Measurements from ENCODE around the gene ZNF888.
"Not testable (repeated sequence)": the region's sequence is repeated elsewhere in the genome, so short reads cannot be mapped to it uniquely, and the experiment has no call there.

The ZNF888 gene

GRCh38 chr19:52945652-52946321 lies 22.6 kb upstream of the ZNF888 start:
- TF ChIP-seq GLIS3 (CRISPR knock-in tag; IDR thresholded peaks at IDR 0.05): no peak
- no peak for ATAC-seq

DNA sequence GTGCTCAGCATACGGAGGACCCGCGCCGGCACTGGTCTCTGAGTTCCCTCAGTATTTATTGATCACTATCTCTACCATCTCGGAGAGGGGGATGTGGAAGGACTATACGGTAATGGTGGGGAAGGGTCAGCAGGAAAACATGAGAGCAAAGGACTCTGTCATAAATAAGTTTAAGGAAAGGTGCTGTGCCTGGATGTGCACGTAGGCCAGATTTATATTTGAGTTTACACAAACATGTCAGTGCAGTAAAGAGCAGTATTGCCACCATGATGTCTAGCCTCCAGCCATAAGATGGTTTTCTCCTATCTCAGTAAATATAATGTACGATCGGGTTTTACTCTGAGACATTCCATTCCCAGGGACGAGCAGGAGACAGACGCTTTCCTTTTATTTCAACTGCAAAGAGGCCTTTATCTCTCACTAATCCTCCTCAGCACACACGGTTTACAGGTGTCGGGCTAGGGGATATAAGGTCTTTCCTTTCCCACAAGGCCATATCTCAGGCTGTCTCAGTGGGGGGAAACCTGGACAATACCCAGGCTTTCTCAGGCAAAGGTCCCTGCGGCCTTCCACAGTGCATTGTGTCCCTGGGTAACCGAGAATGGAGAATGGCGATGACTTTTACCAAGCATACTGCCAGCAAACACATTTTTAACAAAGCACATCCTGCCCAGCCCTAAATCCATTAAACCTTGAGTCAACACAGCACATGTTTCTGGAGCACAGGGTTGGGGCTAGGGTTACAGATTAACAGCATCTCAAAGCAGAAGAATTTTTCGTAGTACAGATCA lies 21.7 kb upstream of the ZNF888 start:
- not testable (repeated sequence) for ATAC-seq

- TF ChIP-seq POU6F1 (CRISPR knock-in tag; IDR thresholded peaks at IDR 0.05; ENCODE audit: borderline replicate concordance, low read depth) (no peak), PPARA (CRISPR knock-in tag; IDR thresholded peaks at IDR 0.05; ENCODE audit: borderline replicate concordance) (no peak), RARB (CRISPR knock-in tag; IDR thresholded peaks at IDR 0.05) (no peak)
- TF ChIP-seq, protein P1, sequence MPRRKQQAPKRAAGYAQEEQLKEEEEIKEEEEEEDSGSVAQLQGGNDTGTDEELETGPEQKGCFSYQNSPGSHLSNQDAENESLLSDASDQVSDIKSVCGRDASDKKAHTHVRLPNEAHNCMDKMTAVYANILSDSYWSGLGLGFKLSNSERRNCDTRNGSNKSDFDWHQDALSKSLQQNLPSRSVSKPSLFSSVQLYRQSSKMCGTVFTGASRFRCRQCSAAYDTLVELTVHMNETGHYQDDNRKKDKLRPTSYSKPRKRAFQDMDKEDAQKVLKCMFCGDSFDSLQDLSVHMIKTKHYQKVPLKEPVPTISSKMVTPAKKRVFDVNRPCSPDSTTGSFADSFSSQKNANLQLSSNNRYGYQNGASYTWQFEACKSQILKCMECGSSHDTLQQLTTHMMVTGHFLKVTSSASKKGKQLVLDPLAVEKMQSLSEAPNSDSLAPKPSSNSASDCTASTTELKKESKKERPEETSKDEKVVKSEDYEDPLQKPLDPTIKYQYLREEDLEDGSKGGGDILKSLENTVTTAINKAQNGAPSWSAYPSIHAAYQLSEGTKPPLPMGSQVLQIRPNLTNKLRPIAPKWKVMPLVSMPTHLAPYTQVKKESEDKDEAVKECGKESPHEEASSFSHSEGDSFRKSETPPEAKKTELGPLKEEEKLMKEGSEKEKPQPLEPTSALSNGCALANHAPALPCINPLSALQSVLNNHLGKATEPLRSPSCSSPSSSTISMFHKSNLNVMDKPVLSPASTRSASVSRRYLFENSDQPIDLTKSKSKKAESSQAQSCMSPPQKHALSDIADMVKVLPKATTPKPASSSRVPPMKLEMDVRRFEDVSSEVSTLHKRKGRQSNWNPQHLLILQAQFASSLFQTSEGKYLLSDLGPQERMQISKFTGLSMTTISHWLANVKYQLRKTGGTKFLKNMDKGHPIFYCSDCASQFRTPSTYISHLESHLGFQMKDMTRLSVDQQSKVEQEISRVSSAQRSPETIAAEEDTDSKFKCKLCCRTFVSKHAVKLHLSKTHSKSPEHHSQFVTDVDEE (CRISPR knock-in tag; IDR thresholded peaks at IDR 0.05): no peak
- ATAC-seq: no peak
Observed at GRCh38 chr19:52943884-52944643, 20.8 kb upstream of the ZNF888 start.

DNA sequence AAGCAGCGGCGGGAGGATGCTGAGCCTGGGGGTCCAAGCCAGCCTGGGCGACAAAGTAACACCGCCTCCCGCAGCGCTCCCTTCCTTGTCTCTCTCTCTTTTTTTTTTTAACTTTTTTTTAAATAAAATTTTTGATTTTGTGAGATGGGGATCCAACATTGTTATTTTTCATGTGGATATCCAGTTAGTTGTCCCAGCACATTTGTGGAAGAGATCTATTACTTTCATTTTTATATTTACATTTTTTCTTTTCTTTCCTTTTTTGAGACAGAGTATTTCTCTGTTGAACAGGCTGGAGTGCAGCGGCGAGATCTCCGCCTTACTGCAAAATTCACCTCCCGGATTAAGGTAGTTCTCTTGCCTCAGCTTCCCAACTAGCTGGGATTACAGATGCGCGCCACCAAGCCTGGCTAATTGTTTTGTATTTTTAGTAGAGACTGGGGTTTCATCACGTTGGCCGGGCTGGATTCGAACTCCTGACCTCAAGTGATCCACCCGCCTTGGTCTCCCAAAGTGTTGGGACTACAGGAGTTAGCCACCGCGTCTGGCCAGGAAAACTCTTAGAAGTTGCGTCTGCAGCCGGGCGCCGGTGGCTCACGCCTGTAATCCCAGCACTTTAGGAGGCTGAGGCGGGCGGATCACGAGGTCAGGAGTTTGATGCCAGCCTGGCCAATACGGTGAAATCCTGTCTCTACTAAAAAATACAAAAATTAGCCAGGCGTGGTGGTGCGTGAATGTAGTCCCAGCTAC lies 20.1 kb upstream of the ZNF888 start:
- ATAC-seq: no peak
- TF ChIP-seq ESRRG (CRISPR knock-in tag; IDR thresholded peaks at IDR 0.05) (no peak), TCF4 (CRISPR knock-in tag; IDR thresholded peaks at IDR 0.05; ENCODE audit: borderline replicate concordance) (no peak), CSRNP3 (CRISPR knock-in tag; IDR thresholded peaks at IDR 0.05) (no peak), OSR1 (CRISPR knock-in tag; IDR thresholded peaks at IDR 0.05) (no peak), GLIS3 (CRISPR knock-in tag; IDR thresholded peaks at IDR 0.05) (no peak), ARNTL (CRISPR knock-in tag; IDR thresholded peaks at IDR 0.05; ENCODE audit: borderline replicate concordance, low read depth) (no peak)
- TF ChIP-seq, protein P1 (CRISPR knock-in tag; IDR thresholded peaks at IDR 0.05): no peak
- TF ChIP-seq, protein P2, sequence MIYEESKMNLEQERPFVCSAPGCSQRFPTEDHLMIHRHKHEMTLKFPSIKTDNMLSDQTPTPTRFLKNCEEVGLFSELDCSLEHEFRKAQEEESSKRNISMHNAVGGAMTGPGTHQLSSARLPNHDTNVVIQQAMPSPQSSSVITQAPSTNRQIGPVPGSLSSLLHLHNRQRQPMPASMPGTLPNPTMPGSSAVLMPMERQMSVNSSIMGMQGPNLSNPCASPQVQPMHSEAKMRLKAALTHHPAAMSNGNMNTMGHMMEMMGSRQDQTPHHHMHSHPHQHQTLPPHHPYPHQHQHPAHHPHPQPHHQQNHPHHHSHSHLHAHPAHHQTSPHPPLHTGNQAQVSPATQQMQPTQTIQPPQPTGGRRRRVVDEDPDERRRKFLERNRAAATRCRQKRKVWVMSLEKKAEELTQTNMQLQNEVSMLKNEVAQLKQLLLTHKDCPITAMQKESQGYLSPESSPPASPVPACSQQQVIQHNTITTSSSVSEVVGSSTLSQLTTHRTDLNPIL (CRISPR knock-in tag; IDR thresholded peaks at IDR 0.05; ENCODE audit: low read depth): no peak

All from SK-N-SH treated with all-trans-retinoic acid at 6 μM for 48 hours (cell line).